Measurements from ENCODE around the gene MTFR1L.

GRCh38 chr1:25800703-25801377, 18.9 kb upstream of the MTFR1L start:
- TF ChIP-seq CTCF (IDR thresholded peaks at IDR 0.05) = no peak
- TF ChIP-seq POLR2A (IDR thresholded peaks at IDR 0.05) = no peak

All from heart left ventricle (tissue), 13 donors.